Testis (tissue), 2 donors: Measurements from ENCODE around the gene PLCXD1.

Experiments
- CTCF ChIP-seq, 3 experiments: fragments of 450-650 bp in 2 of 3; fragments of 200-600 bp in 1 of 3; sonication (generic) in 1 of 3; IDR thresholded peaks; one replicate each; pipeline ENCODE4 v1.5.1; 2016 to 2019; ENCODE audit warnings: antibody characterized with exemption in 3 of 3, mild to moderate bottlenecking in 2 of 3, moderate library complexity in 1 of 3
- POLR2A ChIP-seq: fragments of 450-650 bp; IDR thresholded peaks from one replicate; pipeline ENCODE4 v1.6.1; 2017; ENCODE audit warnings: antibody characterized with exemption, mild to moderate bottlenecking, moderate library complexity

- TF ChIP-seq CTCF (IDR thresholded peaks at IDR 0.05) (no peak), POLR2A (no peak)
These were observed 57.2 kb downstream of the PLCXD1 start for GRCh38 chrX:338281-338835.
